Type B pancreatic cell (in vitro differentiated cells): Measurements from ENCODE around the gene NECTIN3. TPM values are rescaled to one million over a fixed set of nuclear protein-coding genes. Genes with fewer than 3 reads are reported as not detected.

ENCODE experiments used
- DNase-seq: peaks from one replicate; pipeline ENCODE4 v3.0.0; 2021; ENCODE audit warnings: mixed read lengths; ENCODE audit not compliant: unreplicated experiment; ENCODE audit errors: extremely low spot score
- H3K27ac Mint-ChIP-seq: 2 replicates; pipeline ENCODE4 v1.8.0; 2021; ENCODE audit warnings: mild to moderate bottlenecking, mixed read lengths
- H3K27me3 Mint-ChIP-seq: 2 replicates; pipeline ENCODE4 v1.8.0; 2021; ENCODE audit warnings: mixed read lengths
- H3K36me3 Mint-ChIP-seq: 2 replicates; pipeline ENCODE4 v1.8.0; 2021; ENCODE audit warnings: mixed read lengths
- H3K4me1 Mint-ChIP-seq: one replicate; pipeline ENCODE4 v1.8.0; 2021; ENCODE audit warnings: mixed read lengths; ENCODE audit not compliant: unreplicated experiment
- H3K4me3 Mint-ChIP-seq: 2 replicates; pipeline ENCODE4 v1.8.0; 2021; ENCODE audit warnings: mild to moderate bottlenecking, mixed read lengths
- H3K9me3 Mint-ChIP-seq: 2 replicates; pipeline ENCODE4 v1.8.0; 2021; ENCODE audit warnings: mixed read lengths
- CTCF ChIP-seq: fragments of 200-600 bp; sonication (generic); conservative IDR thresholded peaks from 2 replicates; pipeline ENCODE4 v1.5.0; 2021; ENCODE audit warnings: antibody characterized with exemption, mild to moderate bottlenecking
- total RNA-seq: library from RNA; stranded (reverse); gene quantifications from 2 replicates; pipeline ENCODE4 v1.2.1, GENCODE V29; 2021; ENCODE audit warnings: low replicate concordance

The NECTIN3 gene
- total RNA-seq, 1 donor from 2014 or later: 57.3 TPM

GRCh38 chr3:111210003-111210711 is 138.5 kb downstream of the NECTIN3 start:
- H3K36me3 Mint-ChIP-seq: no peaks in the 10 kb centered on the region
- no peaks in the 10 kb centered on the region for H3K27me3 Mint-ChIP-seq
- H3K4me1 Mint-ChIP-seq: no peaks in the 10 kb centered on the region
- no peak for DNase-seq
- H3K4me3 Mint-ChIP-seq: no peak overlapping the region
- no peak overlapping the region for H3K27ac Mint-ChIP-seq
- H3K9me3 Mint-ChIP-seq: no peaks in the 10 kb centered on the region
- TF ChIP-seq CTCF: no peak

GRCh38 chr3:111210866-111211564 is 139.4 kb downstream of the NECTIN3 start:
- H3K9me3 Mint-ChIP-seq: no peaks in the 10 kb centered on the region
- H3K27ac Mint-ChIP-seq: no peak overlapping the region
- H3K4me3 Mint-ChIP-seq: no peak overlapping the region
- no peaks in the 10 kb centered on the region for H3K27me3 Mint-ChIP-seq
- no peak for DNase-seq
- no peaks in the 10 kb centered on the region for H3K4me1 Mint-ChIP-seq
- TF ChIP-seq CTCF: no peak
- no peaks in the 10 kb centered on the region for H3K36me3 Mint-ChIP-seq

- no peak for DNase-seq
- no peak overlapping the region for H3K27ac Mint-ChIP-seq
- H3K9me3 Mint-ChIP-seq: no peaks in the 10 kb centered on the region
- no peak for TF ChIP-seq CTCF
- no peak overlapping the region for H3K4me3 Mint-ChIP-seq
- no peaks in the 10 kb centered on the region for H3K27me3 Mint-ChIP-seq
- H3K36me3 Mint-ChIP-seq: no peaks in the 10 kb centered on the region
- no peaks in the 10 kb centered on the region for H3K4me1 Mint-ChIP-seq
Measured at GRCh38 chr3:111212511-111212910, 140.9 kb downstream of the NECTIN3 start.

GRCh38 chr3:111215481-111215880 is 143.9 kb downstream of the NECTIN3 start:
- no peak for TF ChIP-seq CTCF
- Mint-ChIP-seq H3K4me1 (no peaks in the 10 kb centered on the region), H3K36me3 (no peaks in the 10 kb centered on the region), H3K27me3 (no peaks in the 10 kb centered on the region), H3K27ac (no peak overlapping the region), H3K9me3 (no peaks in the 10 kb centered on the region), H3K4me3 (no peak overlapping the region)
- no peak for DNase-seq

- Mint-ChIP-seq H3K4me1 (no peaks in the 10 kb centered on the region), H3K4me3 (no peak overlapping the region), H3K27me3 (no peaks in the 10 kb centered on the region), H3K27ac (no peak overlapping the region), H3K36me3 (no peaks in the 10 kb centered on the region), H3K9me3 (no peaks in the 10 kb centered on the region)
- DNase-seq: no peak
- no peak for TF ChIP-seq CTCF
Measured at GRCh38 chr3:111218615-111219014, 147.0 kb downstream of the NECTIN3 start.
